Stimulated activated CD4-positive, alpha-beta T cell treated with anti-CD3 and anti-CD28 coated beads, Interleukin-2, amount 100 ng/mL, for 4 hours (primary cell): ENCODE measurements around the gene FAM222B.
"Not testable (repeated sequence)": the region's sequence is repeated elsewhere in the genome, so short reads cannot be mapped to it uniquely, and the experiment has no call there.

ENCODE experiments used
- DNase-seq: peaks from one replicate; pipeline ENCODE4 v3.0.0-alpha.2; 2020; ENCODE audit warnings: low read depth

Gene FAM222B

DNA sequence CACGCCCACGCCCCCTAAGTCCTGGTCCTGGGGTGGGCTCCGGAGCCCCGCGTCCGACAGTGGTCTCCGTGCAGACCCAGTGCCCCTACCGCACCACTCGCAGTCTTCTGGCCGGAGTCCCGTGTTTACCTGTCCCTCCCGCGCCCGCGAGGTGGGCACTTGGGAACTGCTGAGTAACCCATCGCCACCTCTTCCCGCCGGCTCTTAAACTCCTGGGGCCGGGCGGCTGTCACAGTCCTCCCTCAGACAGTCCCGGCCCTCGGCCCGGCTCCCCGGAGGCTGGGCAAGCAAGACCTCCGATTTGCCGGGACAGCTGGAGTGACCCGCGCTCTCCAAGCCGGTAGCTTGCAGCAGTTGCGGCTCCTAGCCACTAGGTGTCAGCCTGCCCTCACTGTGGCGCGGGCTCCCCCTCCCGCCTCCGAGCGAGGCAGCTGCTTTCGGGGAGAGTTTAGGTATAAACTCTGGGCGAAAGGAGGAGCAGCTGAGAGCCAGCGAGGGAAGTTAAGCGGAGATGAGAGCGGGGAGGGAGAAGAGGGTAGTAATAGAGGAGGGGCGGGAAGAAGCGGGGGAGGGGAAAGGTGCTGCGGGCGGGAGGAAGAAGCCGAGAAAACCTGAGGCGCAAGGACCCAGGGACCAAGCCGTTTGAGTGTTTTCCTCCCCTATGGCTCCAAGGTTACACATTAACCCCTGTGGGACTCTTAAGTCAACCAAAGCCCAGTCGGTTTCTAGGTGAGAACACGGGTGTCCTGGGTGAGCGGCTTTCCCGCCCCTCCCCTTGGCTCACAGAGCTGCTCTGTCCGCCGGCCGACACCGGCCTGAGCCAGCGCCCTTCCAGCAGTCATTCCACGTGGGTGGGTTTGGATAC, 115.7 kb downstream of the FAM222B start:
- DNase-seq = peak; percentile 88

DNA sequence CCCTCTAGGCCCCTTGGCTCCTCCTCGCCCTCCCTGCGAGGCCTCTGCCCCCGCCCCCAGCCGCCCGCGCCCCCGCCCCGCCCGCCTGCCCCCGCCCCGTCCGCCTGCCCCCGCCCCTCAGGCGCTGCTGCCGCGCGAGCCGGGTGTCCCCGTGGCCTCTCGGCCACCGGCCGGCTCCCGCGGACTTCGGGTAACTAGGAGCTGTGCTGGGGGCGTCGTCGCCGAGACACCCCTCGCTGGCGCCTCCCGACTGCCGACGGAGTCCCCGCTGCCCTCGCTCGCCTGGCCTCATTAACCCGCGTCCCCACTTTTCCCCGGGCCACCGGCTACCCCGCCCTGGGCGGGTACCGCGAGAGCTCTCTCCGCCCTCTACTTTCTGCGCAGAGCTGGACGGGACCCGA, 116.4 kb downstream of the FAM222B start, which contains the start of gene TLCD1:
Gene TLCD1, minus strand, starts transcription at position 8 of the 401 bp plus-strand sequence. CDS start 136 bp downstream, outside the sequence.
- no peak for DNase-seq

DNA sequence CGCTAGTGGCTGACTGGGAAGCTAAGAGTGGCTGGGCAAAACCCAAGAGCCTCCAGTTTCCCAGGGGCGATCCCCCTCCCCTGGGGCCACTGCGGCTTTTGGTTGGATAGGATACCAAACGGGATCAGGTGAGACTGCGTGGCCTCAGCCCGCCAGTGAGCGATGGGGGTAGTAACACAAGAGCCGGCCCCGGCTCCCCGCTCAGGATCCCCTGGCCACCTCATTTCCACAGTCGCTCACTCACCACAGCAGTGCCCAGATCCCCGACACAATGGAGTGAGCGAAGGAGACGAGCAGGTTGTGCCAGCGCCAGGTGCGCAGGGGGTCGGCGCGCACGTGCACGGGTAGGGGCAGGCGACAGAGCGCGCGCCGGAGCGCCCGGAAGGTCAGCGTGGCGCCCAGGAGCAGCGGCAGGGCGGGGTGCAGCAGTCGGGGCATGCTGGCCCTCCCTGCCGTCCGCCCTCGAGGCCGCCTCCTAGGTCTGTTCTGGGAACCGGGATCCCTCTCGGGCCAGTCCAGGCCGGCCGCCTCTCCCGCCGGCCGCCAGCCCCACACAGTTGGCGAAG, 116.8 kb downstream of the FAM222B start:
- DNase-seq = no peak

DNA sequence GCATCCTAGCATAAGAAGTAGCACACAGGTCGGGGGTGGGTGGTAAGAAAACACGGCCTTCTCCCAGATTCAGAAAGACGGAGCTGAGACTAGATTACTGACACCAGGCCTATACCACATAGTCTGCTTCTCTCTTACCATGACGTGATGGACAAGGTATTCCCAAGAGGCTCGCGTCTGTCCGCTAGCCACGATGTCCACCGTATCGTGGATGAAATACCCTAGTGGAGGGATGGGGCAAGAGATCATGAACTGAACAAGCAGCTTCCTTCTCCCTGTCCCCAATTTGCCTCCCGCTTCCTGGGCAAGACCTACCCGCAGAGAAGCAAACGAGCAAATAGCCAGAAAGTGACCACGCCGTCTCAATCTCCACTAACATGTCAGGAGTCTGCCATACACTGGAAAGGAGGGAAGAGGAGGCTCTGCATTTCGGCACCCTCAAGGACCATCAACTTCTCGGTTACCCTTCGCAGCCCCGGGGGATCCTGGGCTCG, 117.4 kb downstream of the FAM222B start:
- DNase-seq = no peak

DNA sequence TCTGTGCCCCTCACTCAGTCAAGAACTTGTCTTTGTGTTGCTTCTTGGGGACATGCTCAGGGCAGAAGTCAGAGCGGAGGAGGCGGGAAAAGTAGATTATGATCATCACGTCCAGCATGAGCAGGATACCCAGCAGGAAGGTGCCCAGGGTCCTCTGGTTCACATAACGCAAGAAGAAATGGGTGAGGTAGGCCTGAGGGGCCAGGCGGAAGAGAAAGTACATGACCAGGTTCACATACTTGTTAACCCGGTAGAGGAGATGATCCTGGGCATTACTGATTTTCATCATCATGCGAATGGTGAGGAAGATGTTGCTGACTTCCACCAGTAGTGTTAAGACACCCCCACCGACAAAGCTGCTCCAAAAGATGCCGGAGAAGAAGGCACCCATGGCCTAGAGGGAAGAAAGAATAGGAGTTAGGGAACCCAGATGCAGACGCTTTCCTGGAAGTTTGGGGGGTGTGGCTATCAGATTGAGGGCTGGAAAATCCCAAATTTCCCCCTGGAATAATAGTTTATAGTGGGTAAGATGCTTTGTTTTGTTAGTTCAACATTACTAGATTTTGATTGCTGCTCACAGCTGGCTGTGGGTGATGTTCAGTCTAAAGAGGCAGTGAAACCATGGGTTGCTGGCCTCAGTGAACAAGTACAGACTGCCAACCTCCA, 118.0 kb downstream of the FAM222B start:
- no peak for DNase-seq

DNA sequence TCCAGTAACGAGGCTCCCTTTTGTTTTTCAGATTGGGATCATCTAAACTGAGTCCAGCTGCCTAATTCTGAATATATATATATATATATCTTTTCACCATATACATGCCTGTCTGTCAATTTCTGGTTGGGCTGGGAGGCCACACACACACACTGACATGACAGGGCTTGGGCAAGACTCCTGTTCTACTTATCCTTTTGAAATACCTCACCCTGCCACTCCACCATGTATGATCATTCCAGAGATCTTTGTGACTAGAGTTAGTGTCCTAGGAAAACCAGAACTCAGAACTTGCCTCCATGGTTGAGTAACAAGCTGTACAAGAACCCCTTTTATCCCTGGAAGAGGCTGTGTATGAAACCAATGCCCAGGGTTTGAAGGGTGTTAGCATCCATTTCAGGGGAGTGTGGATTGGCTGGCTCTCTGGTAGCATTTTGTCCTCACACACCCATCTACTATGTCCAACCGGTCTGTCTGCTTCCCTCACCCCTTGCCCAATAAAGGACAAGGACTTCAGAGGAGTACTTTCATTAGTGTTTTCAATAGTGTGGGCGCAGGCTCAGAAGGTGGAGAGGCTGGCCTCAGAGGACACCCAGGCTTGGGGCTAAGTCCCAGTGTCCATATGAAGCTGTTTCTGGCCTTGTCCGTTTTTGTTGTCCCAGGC, 118.6 kb downstream of the FAM222B start:
- not testable (repeated sequence) for DNase-seq

DNA sequence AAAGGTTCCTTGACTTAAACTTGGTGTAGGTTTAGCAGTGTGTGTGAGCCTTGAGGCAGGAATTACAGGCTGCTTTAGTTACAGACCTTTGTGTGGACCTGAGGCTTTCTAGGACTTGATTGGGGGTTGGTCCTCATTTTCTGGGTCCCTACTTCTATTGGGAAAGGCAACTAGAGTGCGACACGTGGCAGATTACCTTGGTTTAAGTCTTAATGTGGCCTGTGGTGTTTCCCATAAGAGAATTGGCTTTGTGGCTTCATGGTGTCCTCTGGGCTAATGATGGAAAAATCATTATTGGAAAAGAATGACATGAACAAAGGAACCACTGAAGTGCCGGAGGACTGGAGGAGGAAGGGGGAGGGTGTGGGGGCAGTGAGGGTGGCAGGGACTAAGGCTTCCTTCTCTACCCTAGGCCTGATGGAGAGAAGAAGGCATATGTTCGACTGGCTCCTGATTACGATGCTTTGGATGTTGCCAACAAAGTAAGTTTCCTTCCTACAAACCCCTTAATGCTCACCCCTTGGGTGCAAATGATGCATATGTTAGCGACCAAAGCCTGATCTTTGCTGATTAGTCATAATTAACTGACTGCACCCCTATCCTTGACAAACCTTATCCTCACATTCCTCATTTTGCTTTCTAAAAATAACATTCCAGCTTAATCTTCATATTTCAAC, 119.3 kb downstream of the FAM222B start:
- DNase-seq = no peak

DNA sequence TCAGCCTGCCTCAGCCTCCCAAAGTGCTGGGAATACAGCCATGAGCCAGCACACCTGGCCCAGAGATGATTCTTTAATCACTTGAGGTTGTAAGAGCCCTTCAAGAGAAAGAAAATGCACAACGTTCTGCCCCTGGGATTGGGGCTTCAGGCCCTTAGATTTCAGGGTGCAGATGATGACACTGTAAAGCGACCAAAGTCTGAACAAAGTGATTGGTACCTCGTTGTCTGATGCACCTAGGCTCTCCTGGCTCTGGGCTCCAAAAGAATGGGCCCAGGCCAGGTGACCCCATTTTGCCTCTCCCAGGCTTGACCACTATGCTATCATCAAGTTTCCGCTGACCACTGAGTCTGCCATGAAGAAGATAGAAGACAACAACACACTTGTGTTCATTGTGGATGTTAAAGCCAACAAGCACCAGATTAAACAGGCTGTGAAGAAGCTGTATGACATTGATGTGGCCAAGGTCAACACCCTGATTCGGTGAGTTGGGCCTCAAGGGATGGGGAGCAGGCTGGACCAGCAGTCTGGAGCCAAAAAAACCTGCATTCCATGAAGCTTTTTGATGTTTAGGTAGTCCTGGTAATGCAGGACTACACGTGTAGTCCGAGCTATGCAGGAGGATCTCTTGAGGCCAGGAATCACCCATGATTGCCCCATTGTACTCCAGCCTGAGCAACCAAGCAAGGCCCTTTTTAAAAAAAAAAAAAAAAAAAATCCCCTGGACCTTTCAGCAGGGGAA, 120.0 kb downstream of the FAM222B start:
- DNase-seq = no peak

DNA sequence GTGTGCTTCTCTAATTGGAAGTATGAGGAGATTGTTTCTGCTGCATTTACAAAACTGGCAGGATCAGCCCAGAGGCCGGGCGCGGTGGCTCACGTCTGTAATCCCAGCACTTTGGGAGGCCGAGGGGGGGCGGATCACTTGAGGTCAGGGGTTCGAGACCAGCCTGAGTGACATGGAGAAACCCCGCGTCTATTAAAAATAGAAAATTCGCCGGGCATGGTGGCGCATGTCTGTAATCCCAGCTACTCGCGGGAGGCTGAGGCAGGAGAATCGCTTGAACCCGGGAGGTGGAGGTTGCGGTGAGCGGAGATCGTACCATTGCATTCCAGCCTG, 121.6 kb downstream of the FAM222B start:
- DNase-seq = not testable (repeated sequence)

DNA sequence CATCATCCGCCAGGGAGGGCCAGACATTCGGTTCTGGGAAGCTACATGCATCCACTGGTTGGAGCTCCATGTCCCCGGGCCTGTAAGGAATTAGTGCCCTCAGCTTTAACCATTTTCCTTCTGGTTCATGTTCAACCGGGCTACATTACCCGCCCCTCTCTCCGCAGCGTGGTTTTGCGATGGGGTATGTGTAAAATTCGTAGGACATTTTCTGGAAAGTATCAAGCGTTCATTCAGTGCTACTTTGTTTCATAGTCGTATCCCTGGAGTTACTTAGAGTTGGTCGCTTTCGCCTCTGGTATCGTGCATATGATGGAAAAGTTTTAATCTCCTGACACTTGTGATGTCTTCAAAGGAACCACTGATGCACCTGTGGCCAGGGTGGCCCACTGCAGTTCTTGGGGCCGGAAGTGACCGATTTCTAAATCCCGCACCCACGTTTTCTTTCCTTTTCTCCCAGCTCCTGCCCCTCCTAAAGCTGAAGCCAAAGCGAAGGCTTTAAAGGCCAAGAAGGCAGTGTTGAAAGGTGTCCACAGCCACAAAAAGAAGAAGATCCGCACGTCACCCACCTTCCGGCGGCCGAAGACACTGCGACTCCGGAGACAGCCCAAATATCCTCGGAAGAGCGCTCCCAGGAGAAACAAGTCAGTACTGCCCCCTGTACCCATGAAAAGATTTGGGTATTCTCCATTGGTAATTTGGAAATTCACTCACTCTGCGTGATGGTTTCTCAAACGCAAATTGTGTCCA, 122.2 kb downstream of the FAM222B start:
- no peak for DNase-seq

DNA sequence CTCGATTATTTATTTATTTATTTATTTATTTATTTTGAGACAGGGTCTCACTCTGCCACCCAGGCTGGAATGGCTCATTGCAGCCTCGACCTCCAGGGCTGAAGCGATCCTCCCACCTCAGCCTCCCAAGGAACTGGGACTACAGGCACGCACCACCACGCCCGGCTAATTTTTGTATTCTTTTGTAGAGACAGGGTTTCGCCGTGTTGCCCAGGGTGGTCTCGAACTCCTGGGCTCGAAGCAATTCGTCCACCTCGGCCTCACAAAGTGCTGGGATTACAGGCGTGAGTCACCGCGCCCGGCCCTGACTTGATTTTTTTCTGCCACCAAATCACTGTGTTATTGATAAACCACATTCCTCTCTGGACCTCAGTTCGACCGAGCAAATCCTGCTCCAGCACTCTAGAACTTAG, 123.6 kb downstream of the FAM222B start:
- DNase-seq = no peak

DNA sequence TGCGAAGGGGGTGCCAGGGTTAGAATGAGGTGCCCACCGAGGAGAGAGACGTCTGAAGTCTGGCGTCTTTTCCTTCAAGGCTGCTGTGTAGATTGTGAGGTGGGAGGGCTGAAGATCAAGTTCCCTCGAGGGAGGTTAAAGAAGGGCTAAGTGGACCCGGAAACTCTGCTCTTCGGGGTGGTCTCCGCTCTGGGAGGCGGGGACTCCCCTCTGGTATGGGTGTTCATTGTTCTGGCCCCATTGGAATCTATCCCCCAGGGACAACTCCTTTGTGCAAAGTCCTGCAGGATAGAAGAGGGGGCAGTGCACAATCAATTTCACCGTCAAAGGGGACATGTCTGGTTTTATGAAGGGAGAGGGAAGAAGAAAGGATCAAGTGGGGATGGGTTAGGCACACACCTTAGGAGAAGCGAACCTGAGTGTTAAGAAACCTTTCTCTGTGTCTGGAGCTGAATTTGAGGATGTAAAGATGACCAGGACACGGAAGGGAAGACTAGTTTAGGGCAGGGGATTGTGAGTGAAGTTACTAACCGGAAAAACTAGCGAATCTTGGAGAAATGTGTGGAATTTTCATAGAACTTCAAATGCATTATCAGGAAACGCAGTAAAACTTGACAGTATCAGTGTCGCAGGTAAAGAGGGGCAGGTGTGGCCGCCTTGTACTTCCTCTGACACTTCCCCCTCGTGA, 124.1 kb downstream of the FAM222B start:
- no peak for DNase-seq

DNA sequence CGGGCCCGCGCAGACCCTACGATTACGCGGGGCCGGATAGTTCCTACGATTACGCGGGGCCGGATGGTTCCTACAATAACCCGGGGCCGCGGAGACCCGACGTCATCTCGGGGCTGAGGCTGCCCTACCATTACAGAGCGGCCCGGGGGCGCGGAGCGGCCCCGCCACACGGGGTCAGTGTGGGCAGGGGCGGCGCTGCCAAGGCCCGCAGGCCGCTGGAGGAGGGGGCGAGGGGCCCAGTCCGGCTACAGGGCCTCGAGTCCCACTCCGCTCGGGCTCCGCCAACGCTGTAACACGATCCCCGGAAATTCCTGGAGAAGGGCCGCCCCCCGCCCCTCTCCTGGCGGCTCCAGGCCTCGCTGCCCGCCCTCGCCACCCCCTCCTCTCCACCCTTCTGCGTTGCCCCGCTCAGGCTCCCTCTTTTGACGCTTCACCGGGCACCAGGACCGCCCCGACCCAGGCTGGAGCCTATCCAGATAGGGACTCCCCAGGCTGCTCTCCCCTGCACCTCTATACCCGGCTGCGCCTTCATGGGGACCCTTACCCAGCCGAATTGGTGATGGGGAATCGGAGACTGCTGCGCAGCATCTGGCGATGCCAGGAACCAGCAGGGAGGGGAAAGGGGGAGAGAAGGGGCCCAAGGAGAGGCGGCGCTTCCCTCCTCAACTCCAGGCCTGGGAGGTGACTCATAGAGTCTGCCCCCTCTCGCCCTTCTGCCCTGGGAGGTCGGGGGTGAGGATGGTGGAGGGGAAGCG, 124.8 kb downstream of the FAM222B start, which contains the start of gene RAB34:
Gene RAB34, minus strand, starts transcription at position 291 of the 755 bp plus-strand sequence. CDS start 602 bp downstream, outside the sequence.
- DNase-seq = no peak

DNA sequence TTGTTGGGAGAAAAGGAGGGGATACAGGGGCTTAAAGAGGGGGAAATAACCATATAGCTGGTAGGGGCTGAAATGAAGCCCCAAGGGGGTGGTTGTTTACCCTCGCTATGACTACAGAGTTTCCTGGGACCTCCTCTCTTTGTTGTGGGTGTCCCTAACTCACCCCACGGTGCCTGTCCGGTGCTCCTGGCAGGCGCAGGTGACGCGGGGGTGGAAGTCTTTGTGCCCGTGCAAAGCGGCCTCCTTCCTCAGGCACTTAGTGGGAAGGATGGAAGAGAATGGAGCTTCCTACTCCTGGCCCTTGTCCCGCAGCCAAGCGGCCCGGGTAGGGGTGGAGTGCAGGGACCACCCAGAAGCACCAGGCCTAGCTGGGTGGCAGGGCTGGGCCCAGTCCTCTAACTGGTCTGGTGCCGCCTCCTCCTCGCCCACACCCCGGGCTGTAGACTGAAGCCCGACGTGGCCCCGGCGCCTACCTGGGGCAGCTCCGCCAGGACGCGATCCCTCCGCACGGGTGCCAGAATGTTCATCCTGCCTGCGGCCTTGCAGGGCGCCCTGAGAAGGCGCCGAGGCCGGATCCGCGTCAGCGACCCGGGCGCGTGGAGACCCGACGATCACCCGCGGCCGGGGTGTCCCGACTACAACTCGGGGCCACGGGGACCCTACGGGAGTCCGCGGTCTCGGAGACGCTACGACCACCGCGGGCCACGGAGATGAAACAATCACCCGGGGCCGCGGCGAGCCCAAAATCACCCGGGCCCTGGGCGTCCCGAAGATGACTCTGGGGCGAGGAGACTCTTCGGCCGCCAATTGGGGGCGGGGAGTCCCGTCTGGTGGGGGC, 125.6 kb downstream of the FAM222B start:
- no peak for DNase-seq

DNA sequence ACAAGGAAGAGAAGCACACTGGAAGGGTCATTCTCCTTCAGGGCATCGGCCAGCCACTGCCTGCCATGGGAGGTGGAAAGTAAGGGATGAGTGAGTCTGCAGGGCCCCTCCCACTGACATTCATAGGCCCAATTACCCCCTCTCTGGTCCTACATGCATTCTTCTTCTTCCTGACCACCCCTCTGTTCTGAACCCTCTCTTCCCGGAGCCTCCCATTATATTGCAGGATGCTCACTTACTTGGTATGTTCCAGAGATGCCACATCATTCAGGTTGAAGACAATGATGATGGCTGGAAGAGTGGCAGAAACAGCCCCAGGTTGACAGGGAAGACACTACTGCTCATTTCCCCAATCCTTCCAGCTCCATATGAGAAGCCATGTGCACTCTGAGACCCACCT, 127.4 kb downstream of the FAM222B start:
- no peak for DNase-seq

DNA sequence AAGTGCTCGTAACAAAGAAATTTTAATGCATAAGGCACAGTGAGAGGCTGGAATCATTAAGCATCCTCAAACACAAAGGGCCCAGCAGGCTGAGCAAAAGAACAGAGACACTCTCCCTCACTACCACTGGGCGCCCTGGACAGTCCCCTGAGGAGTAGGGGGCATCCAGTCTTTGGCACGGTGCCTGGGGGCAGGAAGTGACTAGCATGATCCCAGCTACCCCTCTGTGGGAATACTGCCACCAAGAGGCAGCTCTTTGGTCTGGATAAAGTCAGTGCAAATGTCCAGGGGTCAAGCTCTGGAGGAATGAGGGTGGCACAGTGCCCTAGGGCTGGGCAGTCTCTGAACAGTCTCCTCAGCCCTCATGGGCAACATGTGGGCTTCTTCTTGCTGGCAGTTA, 128.3 kb downstream of the FAM222B start:
- DNase-seq = no peak

DNA sequence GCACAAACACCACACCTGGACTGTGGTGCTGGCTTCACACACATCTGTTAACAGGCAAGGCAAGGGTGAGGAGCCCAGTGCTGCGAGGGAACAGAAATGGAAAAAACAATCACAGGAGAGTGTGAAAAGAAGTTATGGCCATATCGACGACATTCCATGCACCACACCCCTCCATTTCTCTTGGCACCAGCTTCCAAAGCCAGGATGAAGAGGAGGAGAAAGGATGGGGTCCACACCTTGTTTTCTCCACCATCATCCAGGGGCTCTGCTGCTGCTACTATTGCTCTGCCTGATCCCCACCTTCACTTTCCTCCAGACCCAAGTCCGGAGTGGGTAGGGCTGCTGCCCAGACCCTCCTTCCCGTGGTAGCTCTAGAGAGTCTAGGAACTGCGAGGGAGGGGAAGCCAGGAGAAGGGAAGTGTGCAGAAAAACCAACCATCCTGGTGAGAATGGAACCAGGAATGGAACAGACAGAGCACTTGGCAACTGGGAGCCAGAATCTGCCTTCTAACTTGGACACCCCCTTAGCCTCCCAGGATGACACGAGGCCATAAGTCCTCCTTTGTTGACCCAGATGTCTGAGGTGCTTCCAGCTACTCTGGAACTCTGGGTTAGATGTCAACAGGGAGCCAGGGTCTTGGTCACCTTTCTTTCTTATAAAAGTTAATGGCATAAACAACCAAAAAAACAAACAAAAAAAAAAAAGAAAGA, 129.7 kb downstream of the FAM222B start:
- DNase-seq = no peak
